GM10248 (cell line): ENCODE results near the gene CALCOCO2.
"Not testable (repeated sequence)": the region's sequence is repeated elsewhere in the genome, so short reads cannot be mapped to it uniquely, and the experiment has no call there.

Experiments
- CTCF ChIA-PET: fragments of 300-600 bp; sonication (Branson Sonifier 250); formaldehyde crosslinking; extraction: SDS; loops from one replicate; lab custom pipeline; 2021; ENCODE audit warnings: antibody characterized with exemption; lab: Yijun Ruan, JAX
- POLR2A ChIA-PET: fragments of 350-650 bp; sonication (Branson Sonifier 250); formaldehyde crosslinking; extraction: SDS; loops from one replicate; lab custom pipeline; 2020; ENCODE audit warnings: antibody characterized with exemption; lab: Yijun Ruan, JAX
- DNase-seq: peaks from one replicate; pipeline ENCODE4 v3.0.0; 2012; ENCODE audit errors: extremely low spot score
- TF ChIP-seq, protein P1 (sequence below): IDR thresholded peaks from 2 replicates; pipeline ENCODE4 v1.5.1; 2012; ENCODE audit warnings: mild to moderate bottlenecking, low read depth; ENCODE audit errors: extremely low read depth, missing control alignments, control extremely low read depth

Gene CALCOCO2

DNA sequence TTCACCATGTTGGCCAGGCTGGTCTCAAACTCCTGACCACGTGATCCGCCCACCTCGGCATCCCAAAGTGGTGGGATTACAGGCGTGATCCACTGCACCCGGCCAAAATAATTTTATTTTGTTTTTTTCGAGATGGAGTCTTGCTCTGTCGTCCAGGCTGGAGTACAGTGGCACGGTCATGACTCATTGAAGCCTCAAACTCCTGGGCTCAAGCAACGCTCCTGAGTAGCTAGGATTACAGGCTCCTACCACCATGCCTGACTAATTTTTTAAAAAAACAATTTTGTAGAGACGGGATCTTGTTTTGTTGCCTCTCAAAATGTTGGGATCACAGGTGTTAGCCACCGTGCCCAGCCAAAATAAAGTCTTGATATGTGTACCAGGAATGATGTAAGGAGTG lies 11.4 kb upstream of the CALCOCO2 start:
- no peak for DNase-seq
- POLR2A ChIA-PET = no interaction called here
- CTCF ChIA-PET = interaction anchor here (30.8 kb wide), 1 partner anchor 61 kb away, joined by 770 read pairs; no protein-coding TSS in a partner anchor
- TF ChIP-seq, protein P1, sequence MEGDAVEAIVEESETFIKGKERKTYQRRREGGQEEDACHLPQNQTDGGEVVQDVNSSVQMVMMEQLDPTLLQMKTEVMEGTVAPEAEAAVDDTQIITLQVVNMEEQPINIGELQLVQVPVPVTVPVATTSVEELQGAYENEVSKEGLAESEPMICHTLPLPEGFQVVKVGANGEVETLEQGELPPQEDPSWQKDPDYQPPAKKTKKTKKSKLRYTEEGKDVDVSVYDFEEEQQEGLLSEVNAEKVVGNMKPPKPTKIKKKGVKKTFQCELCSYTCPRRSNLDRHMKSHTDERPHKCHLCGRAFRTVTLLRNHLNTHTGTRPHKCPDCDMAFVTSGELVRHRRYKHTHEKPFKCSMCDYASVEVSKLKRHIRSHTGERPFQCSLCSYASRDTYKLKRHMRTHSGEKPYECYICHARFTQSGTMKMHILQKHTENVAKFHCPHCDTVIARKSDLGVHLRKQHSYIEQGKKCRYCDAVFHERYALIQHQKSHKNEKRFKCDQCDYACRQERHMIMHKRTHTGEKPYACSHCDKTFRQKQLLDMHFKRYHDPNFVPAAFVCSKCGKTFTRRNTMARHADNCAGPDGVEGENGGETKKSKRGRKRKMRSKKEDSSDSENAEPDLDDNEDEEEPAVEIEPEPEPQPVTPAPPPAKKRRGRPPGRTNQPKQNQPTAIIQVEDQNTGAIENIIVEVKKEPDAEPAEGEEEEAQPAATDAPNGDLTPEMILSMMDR = no peak

DNA sequence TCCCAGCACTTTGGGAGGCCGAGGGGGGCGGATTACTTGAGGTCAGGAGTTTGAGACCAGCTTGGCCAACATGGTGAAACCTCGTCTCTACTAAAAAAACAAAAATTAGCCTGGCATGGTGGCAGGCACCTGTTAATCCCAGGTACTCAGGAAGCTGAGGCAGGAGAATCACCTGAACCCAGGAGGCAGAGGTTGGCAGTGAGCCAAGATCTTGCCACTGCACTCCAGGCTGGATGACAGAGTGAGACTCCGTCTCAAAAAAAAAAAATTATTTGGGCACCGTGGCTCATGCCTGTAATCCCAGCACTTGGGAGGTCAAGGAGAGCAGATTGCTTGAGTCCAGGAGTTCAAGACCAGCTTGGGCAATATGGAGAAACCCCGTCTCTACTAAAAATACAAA lies 9.9 kb upstream of the CALCOCO2 start:
- POLR2A ChIA-PET, DNase-seq: not testable (repeated sequence)
- CTCF ChIA-PET = interaction anchor here (1.0 to 30.8 kb wide), 5 partner anchors 20 to 149 kb away, joined by 3 to 770 read pairs (median 3); no protein-coding TSS in a partner anchor

DNA sequence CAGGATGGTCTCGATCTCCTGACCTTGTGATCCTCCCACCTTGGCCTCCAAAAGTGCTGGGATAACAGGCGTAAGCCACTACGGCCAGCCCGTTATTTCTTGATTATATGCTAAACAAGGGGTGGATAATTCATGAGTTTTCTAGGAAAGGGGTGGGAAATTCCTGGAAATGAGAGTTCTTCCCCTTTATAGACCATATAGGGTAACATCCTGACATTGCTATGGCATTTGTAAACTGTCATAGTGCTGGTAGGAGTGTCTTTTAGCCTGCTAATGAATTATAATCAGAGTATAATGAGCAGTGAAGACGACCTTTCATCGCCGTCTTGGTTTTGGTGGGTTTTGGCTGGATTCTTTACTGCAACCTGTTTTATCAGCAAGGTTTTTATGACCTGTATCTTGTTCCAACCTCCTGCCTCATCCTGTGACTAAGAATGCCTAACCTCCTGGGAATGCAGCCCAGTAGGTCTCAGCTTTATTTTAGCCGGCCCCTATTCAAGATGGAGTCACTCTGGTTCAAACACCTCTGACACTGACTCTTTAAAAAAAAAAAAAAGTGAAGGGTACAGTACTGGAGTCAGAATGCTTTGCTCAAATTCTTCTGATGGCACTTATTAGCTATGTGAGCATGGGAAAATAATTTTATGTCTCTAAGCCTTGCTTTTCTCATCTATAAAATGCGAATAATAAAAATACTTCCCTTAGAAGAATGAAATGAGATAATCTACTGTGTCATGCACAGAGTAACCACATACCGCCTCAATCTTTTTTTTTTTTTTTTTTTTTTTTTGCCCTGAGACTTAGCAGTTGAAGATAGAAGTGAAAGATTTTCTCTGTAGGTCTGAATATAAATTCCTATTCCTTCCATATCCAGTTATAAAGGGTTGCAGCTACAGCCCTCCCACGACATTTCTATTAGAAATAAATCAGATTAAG lies 5.1 kb upstream of the CALCOCO2 start:
- TF ChIP-seq, protein P1 = no peak
- DNase-seq = no peak
- ChIA-PET POLR2A (no interaction called here), CTCF (interaction anchor here (0.8 to 30.8 kb wide), 2 partner anchors 10 to 54 kb away, joined by 3 to 770 read pairs; no protein-coding TSS in a partner anchor)

DNA sequence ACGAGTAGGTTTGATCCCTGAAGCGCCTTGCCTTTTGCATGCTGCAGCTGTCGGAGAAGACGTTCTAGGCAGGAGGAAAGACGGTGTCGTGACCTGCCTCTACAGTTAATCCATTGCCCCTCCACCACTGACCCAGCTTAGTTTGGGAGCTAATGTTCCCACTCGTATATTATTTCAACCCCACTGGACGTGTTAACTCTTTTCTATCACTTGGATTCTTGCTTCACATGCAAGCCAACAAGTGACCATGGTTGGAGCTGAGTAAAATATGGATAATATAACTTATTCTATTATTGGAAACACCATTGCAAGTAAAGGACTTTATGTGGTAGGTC lies 681 bp downstream of the CALCOCO2 start:
- TF ChIP-seq, protein P1 = no peak
- POLR2A ChIA-PET = no interaction called here
- no peak for DNase-seq
- CTCF ChIA-PET = interaction anchor here (0.8 to 2.8 kb wide), 4 partner anchors 30 to 153 kb away, joined by 3 to 15 read pairs (median 4); no protein-coding TSS in a partner anchor

DNA sequence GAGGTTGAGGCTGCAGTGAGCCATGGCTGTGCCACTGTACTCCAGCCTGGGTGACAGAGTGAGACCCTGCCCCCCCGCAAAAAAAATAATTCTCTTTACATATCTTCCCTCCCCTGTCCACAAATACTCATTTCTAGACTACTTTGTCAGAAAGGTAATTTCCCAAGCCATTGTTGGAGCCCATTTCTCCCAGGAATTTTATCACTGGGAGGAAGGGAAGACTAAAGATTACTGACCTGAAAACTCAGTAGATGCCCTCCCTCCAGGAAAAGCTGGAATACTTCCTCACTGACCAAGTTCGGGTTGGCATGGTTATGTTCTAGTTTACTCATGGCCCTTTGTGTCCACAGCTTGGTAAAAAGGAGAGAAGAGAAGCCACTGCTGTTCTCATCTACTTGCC lies 4.1 kb downstream of the CALCOCO2 start:
- POLR2A ChIA-PET = no interaction called here
- CTCF ChIA-PET = interaction anchor here (1.0 to 5.0 kb wide), 11 partner anchors 16 to 157 kb away, joined by 3 to 29 read pairs (median 4); no protein-coding TSS in a partner anchor
- DNase-seq = no peak
- TF ChIP-seq, protein P1 = no peak

DNA sequence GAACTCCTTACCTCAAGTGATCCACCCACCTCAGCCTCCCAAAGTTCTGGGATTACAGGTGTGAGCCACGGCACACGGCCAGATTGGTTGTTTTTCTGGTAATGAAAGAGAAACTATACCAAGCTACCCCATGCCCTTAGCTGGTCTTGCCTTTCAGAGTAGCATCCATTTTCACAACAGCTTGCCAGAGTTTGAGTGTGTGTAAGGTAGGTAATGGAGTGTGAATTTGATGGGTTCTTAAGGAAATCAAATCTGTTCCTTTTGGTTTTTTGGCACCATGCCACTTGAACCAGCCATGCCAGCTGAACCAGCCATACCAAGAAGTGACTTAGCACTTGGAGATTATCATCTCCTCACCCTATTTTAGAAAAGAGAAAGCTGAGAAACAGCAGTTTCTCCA lies 5.1 kb downstream of the CALCOCO2 start:
- CTCF ChIA-PET = interaction anchor here (0.7 to 5.0 kb wide), 14 partner anchors 12 to 158 kb away, joined by 3 to 29 read pairs (median 4); no protein-coding TSS in a partner anchor
- no peak for DNase-seq
- POLR2A ChIA-PET = no interaction called here
- TF ChIP-seq, protein P1 = no peak

DNA sequence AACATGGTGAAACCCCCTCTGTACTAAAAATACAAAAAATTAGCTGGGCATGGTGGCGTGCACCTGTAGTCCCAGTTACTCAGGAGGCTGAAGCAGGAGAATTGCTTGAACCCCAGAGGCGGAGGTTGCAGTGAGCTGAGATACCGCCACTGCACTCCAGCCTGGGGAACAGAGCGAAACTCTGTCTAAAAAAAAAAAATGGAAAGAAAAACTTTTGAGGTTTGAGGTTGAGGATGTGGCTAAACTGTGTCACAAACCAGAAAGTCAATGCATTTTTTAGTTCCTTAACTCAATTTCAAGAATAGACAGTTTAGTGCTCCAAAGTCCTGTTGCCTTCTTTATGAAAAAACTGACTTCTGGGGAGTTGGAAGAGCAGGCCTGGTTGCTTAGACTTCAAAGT lies 6.6 kb downstream of the CALCOCO2 start:
- POLR2A ChIA-PET, DNase-seq: not testable (repeated sequence)
- CTCF ChIA-PET = interaction anchor here (1.6 to 5.0 kb wide), 4 partner anchors 13 to 47 kb away, joined by 3 to 29 read pairs (median 6); no protein-coding TSS in a partner anchor
